ENCODE measurements around the gene MAP2. TPM values are rescaled to one million over a fixed set of nuclear protein-coding genes. Genes with fewer than 3 reads are reported as not detected.
A peak's percentile ranks its signal among the peaks of the same experiment; 100 is the strongest.

Gene MAP2
- total RNA-seq, 1 experiment from 2014 or later: 7.4 TPM

GRCh38 chr2:209431701-209432100 lies 7.9 kb downstream of the MAP2 start:
- no peaks in the 10 kb centered on the region for H3K27me3 ChIP-seq (ENCODE audit: insufficient read depth, low read length)
- H3K4me2 ChIP-seq (ENCODE audit: low read length): peak overlapping the region; percentile 20
- intact Hi-C loops (cut with micrococcal nuclease): no loop called here
- no peaks in the 10 kb centered on the region for H3K9me3 ChIP-seq (ENCODE audit: control insufficient read depth in 1 of 2, insufficient read depth in 1 of 2, low read depth in 1 of 2, low read length in 2 of 2)
- H2AFZ ChIP-seq (ENCODE audit: low read depth, low read length, poor library complexity, severe bottlenecking): no peak overlapping the region
- H3K4me3 ChIP-seq (replicated peaks in 1 of 2; ENCODE audit: low read depth in 1 of 2, low read length in 2 of 2): no peak overlapping the region
- BruUV-seq (replicated peaks): no TSS peak
- H3K27ac ChIP-seq (ENCODE audit: low read depth, low read length): no peak overlapping the region
- H3K9ac ChIP-seq (ENCODE audit: low read length): no peak overlapping the region
- ChIA-PET RAD21 (ENCODE audit: low non-redundant PET in 1 of 2, low total read pairs in 2 of 2, uncharacterized antibody in 2 of 2, unreplicated experiment in 2 of 2) (no interaction called here), POLR2A (no interaction called here), CTCF (no interaction called here)
- ATAC-seq: peak; percentile 53
- DNase-seq (ENCODE audit: low read depth, low spot score): no peak
- H3K79me2 ChIP-seq (ENCODE audit: insufficient read depth, low read length): no peaks in the 10 kb centered on the region
- H3K9me2 ChIP-seq (ENCODE audit: insufficient read depth): no peaks in the 10 kb centered on the region
- H3K4me1 ChIP-seq (ENCODE audit: control insufficient read depth in 1 of 2, insufficient read depth in 2 of 2, low read length in 2 of 2): peaks cover 0 to 11% of the 10 kb centered on the region in 2 experiments; a peak in 1 of 4 replicates
- no peaks in the 10 kb centered on the region for H4K20me1 ChIP-seq (ENCODE audit: insufficient read depth)
- no peaks in the 10 kb centered on the region for H3K36me3 ChIP-seq (ENCODE audit: control insufficient read depth in 1 of 2, insufficient read depth in 2 of 2, low read length in 2 of 2)
- TF ChIP-seq ZNF274 (IDR thresholded peaks at IDR 0.05; ENCODE audit: low read depth, low read length) (no peak), ZBTB33 (IDR thresholded peaks at IDR 0.05; ENCODE audit: extremely low read depth, insufficient replicate concordance, low read length) (no peak), ELF1 (IDR thresholded peaks at IDR 0.05; ENCODE audit: borderline replicate concordance, low read depth) (no peak), CTCF (IDR thresholded peaks at IDR 0.05 in 2 of 3, conservative IDR thresholded peaks at IDR 0.05 in 1 of 3; ENCODE audit: borderline replicate concordance in 1 of 3, insufficient read depth in 1 of 3, low read depth in 2 of 3, low read length in 2 of 3) (no peak), SIN3A (IDR thresholded peaks at IDR 0.05; ENCODE audit: low read depth) (no peak), FOSL1 (IDR thresholded peaks at IDR 0.05; ENCODE audit: low read depth) (peak; percentile 46; the same call in 1 of the 2 replicates), ATF3 (IDR thresholded peaks at IDR 0.05) (no peak), SP1 (IDR thresholded peaks at IDR 0.05; ENCODE audit: low read depth) (peak; percentile 39), TCF7L2 (IDR thresholded peaks at IDR 0.05; ENCODE audit: borderline replicate concordance, extremely low read depth, insufficient read depth, insufficient read length) (no peak), REST (IDR thresholded peaks at IDR 0.05; ENCODE audit: low read depth) (no peak), EZH2phosphoT487 (IDR thresholded peaks at IDR 0.05; ENCODE audit: borderline replicate concordance) (no peak), CBX3 (IDR thresholded peaks at IDR 0.05; ENCODE audit: low read depth) (no peak), SRF (IDR thresholded peaks at IDR 0.05; ENCODE audit: low read depth) (no peak), RAD21 (IDR thresholded peaks at IDR 0.05; ENCODE audit: low read depth) (no peak), EZH2 (IDR thresholded peaks at IDR 0.05) (no peak), EGR1 (IDR thresholded peaks at IDR 0.05; ENCODE audit: low read depth) (no peak)
